ENCODE results near the gene SASH1. TPM values are rescaled to one million over a fixed set of nuclear protein-coding genes. Genes with fewer than 3 reads are reported as not detected.

Gene SASH1
- total RNA-seq, 1 experiment from 2014 or later = 9.8 TPM

DNA sequence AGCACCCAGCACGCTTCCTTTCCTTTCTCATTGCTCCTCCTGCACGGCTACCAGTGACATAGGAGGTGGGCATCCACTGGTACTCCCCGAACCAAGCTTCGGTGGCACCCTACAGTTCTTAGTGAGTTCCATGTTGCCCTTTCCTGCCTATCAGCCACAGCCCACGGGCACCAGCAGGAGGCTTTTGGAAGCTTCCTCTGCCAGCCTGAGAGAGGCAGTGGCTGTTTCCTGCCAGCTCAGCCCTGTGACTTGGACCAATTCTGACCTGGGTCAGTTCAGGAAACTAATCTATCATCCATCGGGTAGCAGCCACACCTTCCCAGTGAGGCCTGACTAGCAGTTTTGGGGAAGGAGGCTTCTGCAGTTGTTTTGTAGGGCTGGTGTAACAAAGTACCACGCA is 227.8 kb downstream of the SASH1 start:
- TF ChIP-seq, protein P1, sequence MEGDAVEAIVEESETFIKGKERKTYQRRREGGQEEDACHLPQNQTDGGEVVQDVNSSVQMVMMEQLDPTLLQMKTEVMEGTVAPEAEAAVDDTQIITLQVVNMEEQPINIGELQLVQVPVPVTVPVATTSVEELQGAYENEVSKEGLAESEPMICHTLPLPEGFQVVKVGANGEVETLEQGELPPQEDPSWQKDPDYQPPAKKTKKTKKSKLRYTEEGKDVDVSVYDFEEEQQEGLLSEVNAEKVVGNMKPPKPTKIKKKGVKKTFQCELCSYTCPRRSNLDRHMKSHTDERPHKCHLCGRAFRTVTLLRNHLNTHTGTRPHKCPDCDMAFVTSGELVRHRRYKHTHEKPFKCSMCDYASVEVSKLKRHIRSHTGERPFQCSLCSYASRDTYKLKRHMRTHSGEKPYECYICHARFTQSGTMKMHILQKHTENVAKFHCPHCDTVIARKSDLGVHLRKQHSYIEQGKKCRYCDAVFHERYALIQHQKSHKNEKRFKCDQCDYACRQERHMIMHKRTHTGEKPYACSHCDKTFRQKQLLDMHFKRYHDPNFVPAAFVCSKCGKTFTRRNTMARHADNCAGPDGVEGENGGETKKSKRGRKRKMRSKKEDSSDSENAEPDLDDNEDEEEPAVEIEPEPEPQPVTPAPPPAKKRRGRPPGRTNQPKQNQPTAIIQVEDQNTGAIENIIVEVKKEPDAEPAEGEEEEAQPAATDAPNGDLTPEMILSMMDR (conservative IDR thresholded peaks at IDR 0.05; ENCODE audit: low read depth, low read length) = no peak
- no peak for TF ChIP-seq EZH2phosphoT487 (IDR thresholded peaks at IDR 0.05; ENCODE audit: borderline replicate concordance, low read length)
- no peak for TF ChIP-seq EZH2 (IDR thresholded peaks at IDR 0.05; ENCODE audit: low read length, unreplicated experiment)
- Histone ChIP-seq H3K79me2 (ENCODE audit: low read length) (no peaks in the 10 kb centered on the region), H3K4me3 (ENCODE audit: low read length) (no peak overlapping the region), H3K9ac (ENCODE audit: low read length) (no peak overlapping the region), H2AFZ (ENCODE audit: low read length) (no peak overlapping the region), H3K4me1 (ENCODE audit: insufficient read depth, low read length) (peaks cover 18% of the 10 kb centered on the region), H3K9me2 (replicated peaks; ENCODE audit: low read length) (no peaks in the 10 kb centered on the region), H3K27me3 (ENCODE audit: low read length) (no peaks in the 10 kb centered on the region), H3F3A (ENCODE audit: low read length, unreplicated experiment) (no peaks in the 10 kb centered on the region), H3K27ac (ENCODE audit: low read length) (no peak overlapping the region), H3K36me3 (ENCODE audit: low read depth, low read length) (no peaks in the 10 kb centered on the region), H4K20me1 (ENCODE audit: low read length) (no peaks in the 10 kb centered on the region), H3K9me3 (ENCODE audit: low read length) (no peaks in the 10 kb centered on the region), H3K4me2 (ENCODE audit: low read length) (no peak overlapping the region)
- ATAC-seq (no peak), DNase-seq (peak; percentile 11)
- intact Hi-C loops (cut with micrococcal nuclease) = no loop called here
- BruUV-seq (replicated peaks) = no TSS peak
- CTCF ChIA-PET = no interaction called here
- POLR2A ChIA-PET (ENCODE audit: unreplicated experiment) = no interaction called here

DNA sequence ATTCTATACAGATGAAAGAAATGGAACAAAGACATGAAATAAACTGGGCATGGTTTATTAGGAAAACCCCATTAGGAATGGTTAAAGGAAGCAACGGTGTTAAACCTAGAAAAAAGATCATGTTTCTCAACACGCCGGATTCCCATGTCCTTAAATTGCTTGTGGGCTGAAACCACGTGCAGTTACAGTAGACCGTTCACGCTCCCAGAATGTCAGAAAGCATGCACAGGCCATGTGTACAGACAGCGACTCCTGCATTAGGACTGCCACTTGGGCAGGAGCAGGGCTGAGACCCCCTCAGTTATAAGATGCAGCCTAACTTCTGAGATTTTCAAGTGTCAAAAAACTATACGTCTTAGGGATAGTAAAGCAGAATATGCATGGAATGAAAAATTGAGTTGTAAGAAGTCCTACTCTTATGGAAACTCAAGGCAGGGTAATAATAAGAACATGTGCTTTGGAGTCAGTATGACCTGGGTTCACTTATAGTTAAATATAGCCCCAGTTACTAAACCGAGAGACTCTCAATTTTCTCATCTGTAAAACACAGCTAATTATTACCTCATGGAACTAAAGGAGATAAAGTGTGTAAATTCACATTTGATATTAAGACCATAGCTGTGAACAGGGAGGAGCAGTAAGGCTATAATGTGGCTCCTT is 230.2 kb downstream of the SASH1 start:
- Histone ChIP-seq H3K9me2 (replicated peaks; ENCODE audit: low read length) (no peaks in the 10 kb centered on the region), H3K9ac (ENCODE audit: low read length) (no peak overlapping the region), H3K4me1 (ENCODE audit: insufficient read depth, low read length) (peaks cover under 1% of the 10 kb centered on the region; the same call in 1 of the 2 replicates), H3K36me3 (ENCODE audit: low read depth, low read length) (no peaks in the 10 kb centered on the region), H2AFZ (ENCODE audit: low read length) (no peak overlapping the region), H3F3A (ENCODE audit: low read length, unreplicated experiment) (no peaks in the 10 kb centered on the region), H3K9me3 (ENCODE audit: low read length) (no peaks in the 10 kb centered on the region), H4K20me1 (ENCODE audit: low read length) (no peaks in the 10 kb centered on the region), H3K79me2 (ENCODE audit: low read length) (no peaks in the 10 kb centered on the region), H3K27me3 (ENCODE audit: low read length) (no peaks in the 10 kb centered on the region), H3K4me2 (ENCODE audit: low read length) (no peak overlapping the region), H3K27ac (ENCODE audit: low read length) (no peak overlapping the region), H3K4me3 (ENCODE audit: low read length) (no peak overlapping the region)
- TF ChIP-seq EZH2 (IDR thresholded peaks at IDR 0.05; ENCODE audit: low read length, unreplicated experiment) (no peak), EZH2phosphoT487 (IDR thresholded peaks at IDR 0.05; ENCODE audit: borderline replicate concordance, low read length) (no peak)
- TF ChIP-seq, protein P1 (conservative IDR thresholded peaks at IDR 0.05; ENCODE audit: low read depth, low read length) = no peak
- ATAC-seq (no peak), DNase-seq (no peak)
- intact Hi-C loops (cut with micrococcal nuclease) = no loop called here
- ChIA-PET CTCF (no interaction called here), POLR2A (ENCODE audit: unreplicated experiment) (no interaction called here)
- BruUV-seq (replicated peaks) = no TSS peak

DNA sequence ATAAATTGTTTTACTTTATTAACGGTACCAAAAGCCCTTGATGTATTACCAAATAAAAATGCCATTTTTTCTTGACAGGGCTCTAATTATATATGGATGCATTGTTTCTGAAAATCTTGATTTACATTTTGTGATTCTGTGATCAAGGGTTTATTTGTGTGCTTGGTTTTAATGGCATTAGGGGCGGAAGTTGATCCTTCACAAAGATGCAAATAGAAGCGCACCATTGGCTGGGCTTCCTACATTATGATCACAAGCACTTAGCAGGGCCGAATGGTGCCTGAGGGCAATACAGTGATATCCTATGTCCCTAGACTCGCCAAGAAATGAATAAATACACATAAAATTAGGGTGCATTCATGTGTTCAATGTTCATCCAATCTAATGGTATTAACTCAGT is 231.3 kb downstream of the SASH1 start:
- intact Hi-C loops (cut with micrococcal nuclease) = no loop called here
- Histone ChIP-seq H3K9ac (ENCODE audit: low read length) (no peak overlapping the region), H3K27ac (ENCODE audit: low read length) (no peak overlapping the region), H2AFZ (ENCODE audit: low read length) (no peak overlapping the region), H4K20me1 (ENCODE audit: low read length) (no peaks in the 10 kb centered on the region), H3K79me2 (ENCODE audit: low read length) (no peaks in the 10 kb centered on the region), H3K9me3 (ENCODE audit: low read length) (no peaks in the 10 kb centered on the region), H3K9me2 (replicated peaks; ENCODE audit: low read length) (no peaks in the 10 kb centered on the region), H3K36me3 (ENCODE audit: low read depth, low read length) (no peaks in the 10 kb centered on the region; the same call in 1 of the 2 replicates), H3K4me1 (ENCODE audit: insufficient read depth, low read length) (peaks cover 11% of the 10 kb centered on the region; the same call in 1 of the 2 replicates), H3F3A (ENCODE audit: low read length, unreplicated experiment) (no peaks in the 10 kb centered on the region), H3K4me3 (ENCODE audit: low read length) (no peak overlapping the region), H3K4me2 (ENCODE audit: low read length) (no peak overlapping the region), H3K27me3 (ENCODE audit: low read length) (no peaks in the 10 kb centered on the region)
- POLR2A ChIA-PET (ENCODE audit: unreplicated experiment) = no interaction called here
- BruUV-seq (replicated peaks) = no TSS peak
- TF ChIP-seq, protein P1 (conservative IDR thresholded peaks at IDR 0.05; ENCODE audit: low read depth, low read length) = no peak
- TF ChIP-seq EZH2 (IDR thresholded peaks at IDR 0.05; ENCODE audit: low read length, unreplicated experiment) = no peak
- no peak for TF ChIP-seq EZH2phosphoT487 (IDR thresholded peaks at IDR 0.05; ENCODE audit: borderline replicate concordance, low read length)
- CTCF ChIA-PET = no interaction called here
- DNase-seq (no peak), ATAC-seq (no peak)

Measured in PC-3 (cell line).